ENCODE data around the gene CSKMT.
"Not testable (repeated sequence)": the region's sequence is repeated elsewhere in the genome, so short reads cannot be mapped to it uniquely, and the experiment has no call there.

Gene CSKMT

DNA sequence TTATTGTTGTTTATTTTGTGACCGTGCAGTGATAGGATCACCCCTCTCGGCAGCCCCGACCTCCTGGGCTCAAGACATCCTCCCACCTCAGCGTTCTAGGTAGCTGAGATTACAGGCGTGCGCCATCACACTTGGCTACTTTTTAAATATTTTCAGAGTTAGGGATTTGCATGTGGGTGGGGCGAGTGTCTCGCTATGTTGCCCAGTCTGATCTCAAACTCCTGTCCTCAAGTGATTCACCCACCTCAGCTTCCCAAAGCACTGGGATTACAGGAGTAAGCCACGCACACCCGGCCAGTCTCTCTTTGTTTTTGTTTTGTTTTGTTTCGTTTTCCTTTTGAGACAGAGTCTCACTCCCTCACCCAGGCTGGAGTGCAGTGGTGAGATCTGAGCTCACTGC, 10.8 kb upstream of the CSKMT start:
- DNase-seq (ENCODE audit: low read depth in 2 of 2): no peak

DNA sequence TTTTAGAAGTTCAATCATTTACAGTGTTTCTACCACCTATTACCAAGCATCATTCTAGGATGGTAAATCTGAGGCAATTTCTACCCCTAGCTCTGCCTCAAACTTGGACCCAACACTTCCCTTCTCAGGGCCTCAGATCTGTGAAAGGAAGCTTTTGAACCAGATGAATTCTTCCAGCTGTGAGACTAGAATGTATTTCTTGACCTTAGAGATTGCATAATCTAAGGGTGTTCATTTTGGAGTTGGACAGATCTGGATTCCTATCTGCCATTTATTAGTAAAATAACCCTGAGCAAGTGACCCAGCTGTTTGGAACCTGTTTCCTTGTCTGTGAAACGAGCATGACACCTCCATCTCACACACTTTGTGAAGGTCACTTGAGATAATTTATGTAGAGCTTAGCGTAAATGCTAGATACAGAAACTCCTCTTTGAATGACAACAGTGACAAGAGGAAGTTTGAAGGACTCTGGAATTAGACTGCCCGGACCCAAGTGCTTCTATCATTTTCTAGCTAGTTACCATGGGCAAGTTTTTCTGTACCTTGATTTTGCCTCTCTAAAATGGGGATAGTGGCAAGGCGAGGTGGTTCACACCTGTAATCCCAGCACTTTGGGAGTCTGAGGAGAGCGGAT, 8.2 kb upstream of the CSKMT start:
- DNase-seq (ENCODE audit: low read depth in 2 of 2): no peak

DNA sequence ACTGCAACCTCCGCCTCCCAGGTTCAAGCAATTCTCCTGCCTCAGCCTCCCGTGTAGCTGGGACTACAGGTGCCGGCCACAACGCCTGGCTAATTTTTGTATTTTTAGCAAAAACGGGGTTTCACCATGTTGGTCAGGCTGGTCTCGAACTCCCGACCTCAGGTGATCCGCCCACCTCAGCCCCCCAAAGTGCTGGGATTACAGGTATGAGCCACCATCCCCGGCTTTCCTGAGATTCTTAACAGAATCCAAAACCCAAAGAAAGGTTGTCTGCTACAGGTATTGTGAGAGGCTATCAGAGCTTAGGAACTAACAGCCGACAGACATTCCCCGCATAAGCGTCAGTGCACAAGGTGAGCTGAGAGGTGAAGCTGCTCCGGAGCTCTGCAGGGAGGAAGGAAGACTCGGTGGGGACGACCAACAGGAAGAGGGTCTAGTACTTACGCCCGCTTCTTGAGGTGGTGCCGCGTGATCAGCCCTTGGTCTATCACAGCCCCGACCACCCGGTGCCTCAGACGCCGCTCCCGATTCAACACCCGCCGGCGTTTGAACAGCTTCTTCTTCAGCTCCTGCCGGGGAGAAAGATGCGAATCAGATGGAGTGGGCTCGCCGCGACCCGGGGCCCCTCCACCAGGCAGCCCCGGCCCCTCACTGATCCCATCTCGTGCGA, 572 bp upstream of the CSKMT start:
- no peak for DNase-seq (ENCODE audit: low read depth in 2 of 2)

DNA sequence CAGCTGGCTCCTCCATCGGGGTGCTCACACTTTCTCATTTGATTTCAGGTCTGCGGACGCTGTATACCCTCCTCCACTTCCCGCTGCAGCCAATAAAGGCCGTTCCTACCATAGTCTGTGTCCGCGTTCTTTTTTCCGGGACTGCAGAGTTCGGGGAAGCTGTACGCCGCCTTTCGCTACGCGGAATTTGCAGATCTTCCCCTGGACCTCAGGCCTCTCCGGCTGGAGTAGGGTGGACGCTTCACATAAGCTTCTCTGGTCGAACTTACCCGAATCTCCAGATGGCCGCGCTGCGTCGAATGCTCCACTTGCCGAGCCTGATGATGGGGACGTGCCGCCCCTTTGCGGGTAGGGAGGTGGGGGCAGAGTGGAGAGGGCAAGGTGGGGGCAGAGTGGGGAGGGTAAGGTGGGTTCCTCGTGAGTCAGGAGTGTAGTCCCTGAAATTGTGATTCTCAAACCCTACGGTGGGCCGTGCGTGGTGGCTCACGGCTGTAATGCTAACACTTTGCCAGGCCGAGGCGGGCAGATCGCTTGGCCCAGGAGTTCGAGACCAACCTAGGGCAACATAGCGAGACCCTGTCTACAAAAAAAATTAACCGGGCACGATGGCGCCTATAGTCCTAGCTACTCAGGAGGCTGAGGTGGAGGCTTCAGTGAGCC, 617 bp downstream of the CSKMT start:
- DNase-seq (ENCODE audit: low read depth in 2 of 2): peak in 1 of 2 donors; percentile 42

DNA sequence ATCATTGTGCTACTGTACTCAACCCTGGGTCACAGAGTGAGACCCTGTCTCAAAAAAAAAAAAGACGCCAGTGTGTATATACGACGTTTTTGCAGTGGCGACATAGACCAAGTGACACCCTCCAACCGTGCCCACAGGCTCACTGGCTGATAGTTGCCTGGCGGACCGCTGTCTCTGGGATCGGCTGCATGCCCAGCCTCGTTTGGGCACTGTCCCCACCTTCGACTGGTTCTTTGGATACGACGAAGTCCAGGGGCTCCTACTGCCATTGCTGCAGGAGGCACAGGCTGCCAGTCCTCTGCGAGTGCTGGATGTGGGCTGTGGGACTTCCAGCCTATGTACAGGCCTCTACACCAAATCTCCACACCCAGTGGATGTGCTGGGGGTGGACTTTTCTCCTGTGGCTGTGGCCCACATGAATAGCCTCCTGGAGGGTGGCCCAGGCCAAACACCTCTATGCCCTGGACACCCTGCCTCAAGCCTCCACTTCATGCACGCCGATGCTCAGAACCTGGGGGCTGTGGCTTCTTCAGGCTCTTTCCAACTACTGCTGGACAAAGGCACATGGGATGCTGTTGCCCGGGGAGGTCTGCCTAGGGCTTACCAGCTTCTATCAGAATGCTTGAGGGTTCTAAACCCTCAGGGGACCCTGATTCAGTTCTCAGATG, 1.3 kb downstream of the CSKMT start:
- no peak for DNase-seq (ENCODE audit: low read depth in 2 of 2)

DNA sequence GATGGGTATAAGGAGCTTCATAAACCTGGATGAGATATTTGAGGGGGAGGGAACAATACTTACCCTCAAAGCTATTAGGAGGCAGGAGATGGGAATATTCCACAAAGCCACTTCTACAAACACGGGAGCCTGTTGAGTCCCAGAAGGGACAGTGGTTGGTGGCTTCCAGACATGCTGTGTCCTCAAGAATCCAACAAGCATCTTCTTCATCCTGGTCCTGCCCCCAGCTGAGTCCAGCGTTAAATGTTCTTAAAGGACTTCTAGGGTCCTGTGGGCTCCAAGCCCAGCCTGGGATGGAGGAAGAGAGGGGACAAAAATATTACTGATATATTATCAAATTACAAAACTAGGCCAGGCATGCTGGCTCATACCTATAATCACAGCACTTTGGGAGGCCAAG, 2.3 kb downstream of the CSKMT start:
- no peak for DNase-seq (ENCODE audit: low read depth in 2 of 2)

DNA sequence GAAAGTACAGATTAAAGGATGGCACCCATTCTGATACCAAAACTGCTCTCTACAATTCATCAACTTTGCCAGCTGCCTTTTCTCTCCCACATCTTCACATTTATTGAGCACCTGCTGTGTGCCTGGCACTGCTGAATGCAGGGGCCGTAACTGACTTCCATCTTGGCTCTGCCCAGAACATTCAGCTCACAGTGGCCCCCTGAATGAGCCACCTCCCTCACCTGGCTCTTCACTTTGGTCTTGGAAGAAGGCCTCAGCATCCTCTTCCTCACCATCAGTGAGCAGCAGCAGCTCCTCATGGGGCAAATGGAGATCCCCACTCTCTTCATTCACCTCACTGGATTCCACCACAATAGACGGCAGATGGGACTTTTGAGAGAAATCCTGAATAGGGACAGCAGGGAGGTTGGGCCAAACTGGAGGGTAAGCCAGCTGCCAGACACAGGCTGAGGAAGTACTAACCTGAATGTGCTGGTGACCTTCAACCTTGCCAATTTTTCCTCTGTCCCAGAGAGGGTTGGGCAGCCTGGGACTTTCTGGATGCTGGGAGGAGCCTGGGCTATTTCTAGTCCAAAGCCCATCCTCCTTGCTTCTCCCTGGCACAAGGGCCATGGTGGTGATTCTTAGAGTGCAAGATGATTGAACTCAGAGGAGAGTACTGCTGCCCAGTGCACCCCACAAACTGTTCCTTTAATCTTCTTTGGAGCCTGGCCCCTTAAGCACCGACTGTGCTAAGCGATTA, 4.5 kb downstream of the CSKMT start:
- DNase-seq (ENCODE audit: low read depth in 2 of 2): no peak

DNA sequence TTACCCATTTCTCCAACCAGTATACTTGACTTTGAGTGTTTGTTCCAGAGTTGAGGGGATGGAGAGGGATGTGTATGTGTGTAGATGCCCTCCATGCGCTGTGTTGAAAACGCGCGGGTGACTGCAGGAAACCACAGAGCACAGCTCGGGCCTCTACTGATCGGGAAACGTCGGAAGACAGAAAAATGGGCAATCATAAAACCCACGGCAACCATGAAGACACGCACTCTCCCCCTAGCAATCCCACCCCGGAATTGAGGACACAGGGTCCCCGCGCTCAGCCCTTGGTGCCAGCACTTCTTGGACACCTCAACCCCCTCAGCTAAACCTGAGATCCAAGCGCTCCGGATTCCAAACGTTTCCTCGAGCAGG, 6.1 kb downstream of the CSKMT start:
- no peak for DNase-seq (ENCODE audit: low read depth in 2 of 2)

DNA sequence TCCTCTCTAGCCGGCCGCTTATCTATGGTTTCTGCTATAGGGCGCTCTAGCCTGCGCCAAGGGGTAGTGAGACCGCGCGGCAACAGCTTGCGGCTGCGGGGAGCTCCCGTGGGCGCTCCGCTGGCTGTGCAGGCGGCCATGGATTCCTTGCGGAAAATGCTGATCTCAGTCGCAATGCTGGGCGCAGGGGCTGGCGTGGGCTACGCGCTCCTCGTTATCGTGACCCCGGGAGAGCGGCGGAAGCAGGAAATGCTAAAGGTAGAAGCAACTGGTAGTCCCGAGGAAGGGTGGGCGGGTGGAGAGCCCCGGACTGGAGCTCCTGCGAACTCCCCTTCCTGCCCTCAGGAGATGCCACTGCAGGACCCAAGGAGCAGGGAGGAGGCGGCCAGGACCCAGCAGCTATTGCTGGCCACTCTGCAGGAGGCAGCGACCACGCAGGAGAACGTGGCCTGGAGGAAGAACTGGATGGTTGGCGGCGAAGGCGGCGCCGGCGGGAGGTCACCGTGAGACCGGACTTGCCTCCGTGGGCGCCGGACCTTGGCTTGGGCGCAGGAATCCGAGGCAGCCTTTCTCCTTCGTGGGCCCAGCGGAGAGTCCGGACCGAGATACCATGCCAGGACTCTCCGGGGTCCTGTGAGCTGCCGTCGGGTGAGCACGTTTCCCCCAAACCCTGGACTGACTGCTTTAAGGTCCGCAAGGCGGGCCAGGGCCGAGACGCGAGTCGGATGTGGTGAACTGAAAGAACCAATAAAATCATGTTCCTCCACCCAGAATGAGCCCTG, 6.7 kb downstream of the CSKMT start, which contains the start of the genes LBHD1 and UQCC3:
Gene LBHD1, minus strand, starts transcription at position 660 of the 782 bp plus-strand sequence. CDS start 2,236 bp downstream, outside the sequence.
Gene UQCC3, plus strand, starts transcription at position 66 of the 782 bp plus-strand sequence. Its CDS starts 73 bp downstream, at position 139.
- DNase-seq (ENCODE audit: low read depth in 2 of 2): peak; percentile 59 to 80

DNA sequence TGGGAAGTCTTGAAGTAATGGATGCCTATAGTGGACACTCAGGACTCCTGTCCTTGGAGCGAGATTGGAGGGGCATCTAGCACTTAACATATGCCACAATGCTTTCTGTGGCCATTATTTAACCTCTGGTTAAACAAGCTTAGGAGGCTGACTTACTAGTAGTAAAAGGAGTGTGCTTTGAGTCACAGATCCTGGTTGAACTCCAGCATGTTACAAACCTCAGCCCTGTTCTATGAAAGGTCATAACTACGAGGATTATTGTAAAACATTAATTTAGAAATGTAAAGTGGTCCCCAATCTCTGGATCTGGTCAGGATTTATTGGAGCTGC, 8.0 kb downstream of the CSKMT start:
- no peak for DNase-seq (ENCODE audit: low read depth in 2 of 2)

DNA sequence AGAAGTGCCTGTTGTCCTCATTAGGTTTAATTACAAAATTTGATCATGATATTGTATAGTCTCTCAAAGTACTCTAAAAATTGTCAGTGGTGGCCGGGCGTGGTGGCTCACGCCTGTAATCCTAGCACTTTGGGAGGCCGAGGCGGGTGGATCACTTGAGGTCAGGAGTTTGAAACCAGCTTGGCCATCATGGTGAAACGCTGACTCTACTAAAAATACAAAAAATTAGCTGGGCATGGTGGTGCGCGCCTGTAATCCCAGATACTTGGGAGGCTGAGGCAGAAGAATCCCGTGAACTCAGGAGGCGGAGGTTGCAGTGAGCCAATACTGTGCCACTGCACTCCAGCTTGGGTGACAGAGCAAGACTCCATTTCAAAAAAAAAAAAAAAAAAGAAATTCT, 10.3 kb downstream of the CSKMT start:
- DNase-seq (ENCODE audit: low read depth in 2 of 2): not testable (repeated sequence)

DNA sequence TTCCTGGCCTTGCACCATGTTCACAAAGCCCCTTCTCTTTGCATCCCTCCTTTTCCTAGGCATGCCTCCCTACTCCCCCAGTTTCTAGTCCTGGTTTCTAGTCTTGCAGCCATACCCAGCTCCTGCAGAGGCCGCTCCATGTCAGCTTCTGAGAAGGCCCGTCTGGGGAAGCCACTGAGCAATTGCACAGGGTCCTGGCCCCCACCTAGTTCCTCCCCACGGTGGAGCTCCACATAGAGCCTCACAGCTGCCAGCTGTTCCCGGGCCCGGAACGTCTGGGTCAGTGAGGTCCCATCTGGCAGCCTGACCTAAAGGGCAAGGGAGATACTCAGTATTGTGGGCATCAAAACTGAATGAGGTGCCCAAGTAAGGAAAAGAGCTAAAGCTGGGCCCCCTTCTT, 11.6 kb downstream of the CSKMT start:
- no peak for DNase-seq (ENCODE audit: low read depth in 2 of 2)

DNA sequence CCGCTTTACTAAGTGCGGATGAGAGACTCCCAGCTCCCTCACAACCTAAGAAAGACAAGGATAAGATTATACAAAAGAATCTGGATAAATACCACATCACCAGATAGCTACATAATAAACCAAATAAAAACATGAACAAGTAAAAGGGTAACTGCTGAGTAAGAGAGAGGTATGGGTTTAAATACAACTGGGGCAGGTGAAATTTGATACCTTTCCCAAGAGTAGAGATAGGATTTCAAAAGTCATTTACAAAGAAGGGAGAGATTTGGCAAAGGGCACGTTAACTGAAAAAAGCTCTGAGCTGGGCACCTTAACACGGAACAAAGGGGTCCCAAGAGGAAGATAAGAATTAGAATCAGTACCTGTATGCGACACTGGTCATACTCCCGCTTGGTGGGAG, 12.0 kb downstream of the CSKMT start:
- no peak for DNase-seq (ENCODE audit: low read depth in 2 of 2)

DNA sequence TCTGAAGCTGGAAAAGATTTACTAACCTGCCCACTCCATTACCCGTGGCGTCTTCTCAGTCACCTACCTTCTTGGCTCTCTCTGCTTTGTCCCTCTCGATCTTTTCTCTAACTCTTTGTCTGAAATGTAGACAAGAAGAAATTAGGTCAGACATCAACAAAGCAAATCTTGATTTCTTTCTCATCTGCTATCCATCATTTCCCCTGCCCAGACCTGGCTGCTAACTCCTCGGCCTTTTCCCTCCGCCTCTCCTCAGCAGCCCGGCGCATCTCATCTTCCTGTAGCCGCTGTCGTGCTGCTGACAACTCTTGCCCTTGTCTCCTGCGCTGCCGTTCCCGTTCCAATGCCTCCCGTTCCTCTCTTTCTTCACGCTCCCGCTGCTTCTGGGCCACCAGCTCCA, 12.6 kb downstream of the CSKMT start:
- no peak for DNase-seq (ENCODE audit: low read depth in 2 of 2)

DNA sequence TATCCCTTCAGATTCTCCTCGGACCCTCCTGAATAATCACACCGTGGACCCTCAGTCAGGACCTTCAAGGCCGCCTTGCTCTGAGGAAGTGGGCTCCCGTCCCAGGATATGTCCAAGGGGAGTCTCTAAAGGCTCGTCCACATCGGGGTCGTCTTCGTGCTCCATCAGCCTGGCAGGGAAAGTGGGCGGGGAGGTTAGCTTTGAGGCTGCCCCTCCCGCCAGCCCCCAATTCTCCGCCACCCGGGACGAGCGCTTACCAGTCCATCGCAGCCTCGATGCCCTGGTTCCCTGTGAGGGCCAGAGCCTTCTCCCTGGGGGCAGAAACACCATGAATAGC, 13.3 kb downstream of the CSKMT start:
- no peak for DNase-seq (ENCODE audit: low read depth in 2 of 2)

DNA sequence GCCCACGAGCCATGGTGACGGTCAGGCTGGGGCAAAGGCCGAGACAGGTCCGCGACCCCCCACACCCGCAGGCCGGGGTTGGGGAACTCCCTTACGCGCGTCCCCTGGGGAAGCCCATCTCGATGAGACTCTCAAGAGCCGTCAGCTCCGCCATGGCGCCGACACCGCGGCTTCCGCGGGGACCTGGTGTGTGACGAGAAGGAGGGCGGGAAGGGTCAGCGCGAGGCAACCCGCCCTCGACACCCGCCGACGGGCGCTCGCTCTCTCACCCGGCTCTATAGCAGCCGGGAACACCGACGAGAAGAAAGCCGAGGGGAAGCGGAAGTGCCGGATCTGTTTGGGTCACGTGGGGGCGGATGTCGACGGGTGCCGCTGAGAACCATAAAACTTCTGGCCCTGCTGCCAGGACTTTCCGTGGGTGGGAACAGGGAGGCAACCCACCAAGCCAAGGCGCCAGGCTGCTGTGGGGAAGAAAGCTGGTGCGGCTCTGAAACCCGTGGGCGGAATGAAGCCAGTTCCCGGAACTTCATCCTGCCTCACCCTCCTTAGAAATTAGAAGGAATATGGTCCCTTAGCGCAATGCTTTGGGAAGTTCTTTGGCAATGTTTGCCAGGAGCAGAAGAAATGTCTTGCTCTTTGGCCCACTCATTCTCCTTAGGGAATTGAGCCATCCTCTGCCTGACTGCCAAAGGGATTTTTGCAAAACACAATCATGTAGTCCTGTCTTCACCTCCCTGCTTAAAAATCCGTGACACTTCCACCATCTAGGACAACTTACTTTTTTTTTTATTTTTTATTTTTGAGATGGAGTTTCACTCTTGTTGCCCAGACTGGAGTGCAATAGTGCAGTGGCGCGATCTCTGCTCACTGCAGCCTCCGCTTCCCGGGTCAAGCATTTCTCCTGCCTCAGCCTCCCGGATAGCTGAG, 13.9 kb downstream of the CSKMT start, which contains the start of gene UBXN1:
Gene UBXN1, minus strand, starts transcription at position 304 of the 927 bp plus-strand sequence. Its CDS starts 150 bp downstream, at position 154.
- DNase-seq (ENCODE audit: low read depth in 2 of 2): peak; percentile 82 to 86

DNA sequence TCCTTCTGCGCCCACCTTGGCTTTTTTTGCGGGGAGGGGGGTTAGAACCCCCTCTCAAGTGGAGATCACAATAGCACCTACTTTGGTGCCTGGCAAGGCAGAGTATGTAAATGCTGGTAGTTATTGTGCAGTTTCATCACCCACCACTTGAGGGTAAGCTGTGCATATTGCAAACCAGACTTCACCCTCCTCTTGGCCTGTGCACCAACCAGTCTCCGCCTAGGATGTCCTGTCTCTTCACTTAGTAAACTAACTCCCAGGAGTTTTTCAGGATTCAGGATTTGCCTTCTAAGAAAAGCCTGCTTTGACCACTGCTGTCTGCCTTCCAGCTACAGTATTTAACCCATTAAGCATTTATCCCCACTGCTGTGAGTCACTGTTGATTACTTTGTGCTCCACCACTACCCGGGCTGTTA, 15.7 kb downstream of the CSKMT start:
- no peak for DNase-seq (ENCODE audit: low read depth in 2 of 2)

DNA sequence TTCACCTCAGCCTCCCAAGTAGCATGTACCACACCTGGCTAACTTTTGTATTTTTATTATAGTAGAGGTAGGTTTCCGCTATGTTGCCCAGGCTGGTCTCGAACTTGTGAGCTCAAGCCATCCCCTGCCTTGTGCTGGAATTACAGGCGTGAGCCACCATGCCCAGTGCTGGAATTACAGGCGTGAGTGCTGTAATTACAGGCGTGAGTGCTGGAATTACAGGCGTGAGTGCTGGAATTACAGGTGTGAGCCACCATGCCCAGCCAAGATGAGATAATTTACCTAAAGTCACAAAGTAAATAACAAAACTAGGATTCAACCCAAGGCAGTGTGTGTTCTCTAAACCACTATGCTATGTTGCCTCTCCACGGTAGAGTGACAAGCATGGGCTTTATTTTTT, 17.4 kb downstream of the CSKMT start:
- DNase-seq (ENCODE audit: low read depth in 2 of 2): no peak

DNA sequence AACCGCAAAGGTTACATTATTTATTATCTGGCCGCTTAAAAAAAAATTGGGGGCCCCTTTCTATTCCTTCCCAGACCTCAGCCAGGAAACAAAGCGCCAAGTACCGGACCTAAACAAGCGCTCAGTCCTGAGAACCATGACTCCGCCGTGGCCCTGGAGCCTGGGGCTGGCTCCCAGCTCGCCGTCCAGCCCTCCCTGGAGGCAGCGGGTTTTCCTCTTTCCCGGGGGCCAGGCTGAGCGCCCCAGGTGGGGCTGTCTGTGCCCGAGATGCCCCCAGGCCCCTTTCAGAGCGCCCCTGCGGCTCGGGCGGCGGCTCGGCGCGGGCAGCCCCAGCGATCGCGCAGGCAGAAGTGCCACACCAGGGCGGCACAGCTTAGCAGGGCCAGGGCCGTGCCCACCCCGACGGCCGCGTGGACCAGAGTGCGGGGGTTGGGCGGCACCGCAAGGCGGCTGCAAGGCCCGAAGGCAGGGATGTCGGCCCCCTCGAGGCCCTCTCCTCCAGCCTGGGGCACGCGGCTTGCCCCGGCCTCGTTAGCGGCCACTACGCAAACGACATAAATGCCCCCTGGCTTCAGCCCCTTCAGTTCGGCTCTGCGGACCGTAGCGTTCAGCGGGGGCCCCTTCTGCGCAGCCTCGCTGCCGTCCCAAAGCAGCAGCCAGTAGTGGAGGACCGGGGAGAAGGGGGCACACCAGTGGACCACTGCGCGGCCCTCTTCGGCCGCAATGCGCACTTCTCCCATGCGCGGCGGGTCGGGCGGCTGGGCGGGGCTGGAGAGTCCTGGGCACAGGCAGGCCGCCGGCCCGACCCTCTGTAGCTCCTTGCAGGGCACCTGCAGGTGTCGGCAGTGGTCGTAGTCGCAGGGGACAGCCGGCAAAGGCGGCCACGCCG, 22.6 kb downstream of the CSKMT start:
- no peak for DNase-seq (ENCODE audit: low read depth in 2 of 2)

Data from stimulated activated CD4-positive, alpha-beta T cell treated with anti-CD3 and anti-CD28 coated beads, Interleukin-15, amount 100 ng/mL, for 48 hours (primary cell).